ENCODE results near the gene VAMP7.
"Not testable (repeated sequence)": the region's sequence is repeated elsewhere in the genome, so short reads cannot be mapped to it uniquely, and the experiment has no call there.

VAMP7 gene

DNA sequence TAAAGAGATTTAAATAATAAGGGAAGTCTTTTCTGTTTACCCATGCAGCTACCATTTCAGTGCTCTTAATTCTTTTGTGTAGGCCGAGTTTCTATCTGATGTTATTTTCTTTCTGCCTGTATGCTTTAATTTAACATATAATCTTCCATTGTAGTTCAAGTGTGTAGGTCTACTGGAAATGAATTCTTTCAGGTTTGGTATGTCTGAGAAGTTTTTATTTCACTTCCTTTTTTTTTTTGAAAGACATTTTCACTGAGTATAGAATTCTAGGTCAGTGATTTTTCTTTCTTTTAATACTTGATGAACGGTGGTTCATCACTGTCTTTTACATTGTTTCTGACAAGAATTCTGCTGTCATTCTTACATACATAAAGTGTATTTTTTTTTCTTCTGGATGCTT, 42.1 kb downstream of the VAMP7 start:
- DNase-seq: no peak

DNA sequence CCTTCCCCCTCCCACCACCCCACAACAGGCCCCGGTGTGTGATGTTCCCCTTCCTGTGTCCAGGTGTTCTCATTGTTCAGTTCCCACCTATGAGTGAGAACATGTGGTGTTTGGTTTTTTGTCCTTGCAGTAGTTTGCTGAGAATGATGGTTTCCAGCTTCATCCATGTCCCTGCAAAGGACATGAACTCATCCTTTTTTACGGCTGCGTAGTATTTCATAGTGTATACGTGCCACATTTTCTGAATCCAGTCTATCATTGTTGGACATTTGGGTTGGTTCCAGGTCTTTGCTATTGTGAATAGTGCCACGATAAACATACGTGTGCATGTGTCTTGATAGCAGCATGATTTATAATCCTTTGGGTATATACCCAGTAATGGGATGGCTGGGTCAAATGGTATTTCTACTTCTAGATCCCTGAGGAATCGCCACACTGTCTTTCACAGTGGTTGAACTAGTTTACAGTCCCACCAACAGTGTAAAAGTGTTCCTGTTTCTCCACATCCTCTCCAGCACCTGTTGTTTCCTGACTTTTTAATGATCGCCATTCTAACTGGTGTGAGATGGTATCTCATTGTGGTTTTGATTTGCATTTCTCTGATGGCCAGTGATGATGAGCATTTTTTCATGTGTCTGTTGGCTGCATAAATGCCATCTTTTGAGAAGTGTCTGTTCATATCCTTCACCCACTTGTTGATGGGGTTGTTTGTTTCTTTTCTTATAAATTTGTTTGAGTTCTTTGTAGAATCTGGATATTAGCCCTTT, 49.9 kb downstream of the VAMP7 start:
- not testable (repeated sequence) for DNase-seq

DNA sequence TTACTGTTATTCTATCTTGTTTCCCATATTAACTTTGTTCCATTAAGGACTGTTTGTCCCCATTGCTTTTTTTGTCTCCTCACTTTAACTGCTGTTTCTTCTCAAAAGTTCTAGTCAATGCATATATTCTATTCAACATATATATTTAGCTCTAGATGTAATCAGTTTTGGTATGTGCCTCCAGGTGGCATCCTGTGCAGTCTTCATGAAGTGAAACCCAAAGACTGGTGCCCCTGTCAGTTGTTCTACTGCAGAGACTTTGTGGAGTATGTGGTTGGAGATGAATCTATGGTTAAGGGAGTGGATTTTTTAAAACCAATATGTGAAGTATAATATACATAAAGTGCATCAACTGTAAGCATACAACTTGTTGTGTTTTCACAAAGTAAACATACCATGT, 57.0 kb downstream of the VAMP7 start:
- DNase-seq: no peak

DNA sequence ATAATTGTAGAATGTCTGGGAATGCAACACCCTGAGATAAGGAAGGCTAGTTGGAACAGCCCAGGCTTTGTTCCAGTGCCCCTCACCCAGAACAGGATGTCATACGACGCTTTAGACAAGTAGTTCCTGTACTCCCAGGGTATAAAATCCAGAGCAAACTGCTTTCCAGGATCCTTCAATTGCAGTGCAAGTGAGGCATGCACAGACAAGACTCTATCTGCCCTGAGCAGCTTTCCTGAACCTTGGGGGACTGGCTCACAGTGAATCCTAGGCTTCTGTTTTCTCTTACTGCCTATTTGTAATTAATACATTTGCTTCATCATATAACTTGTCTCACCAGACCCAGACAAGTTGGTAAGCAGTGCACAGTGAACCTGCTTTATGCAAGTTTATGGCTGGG, 68.0 kb downstream of the VAMP7 start:
- DNase-seq: no peak

DNA sequence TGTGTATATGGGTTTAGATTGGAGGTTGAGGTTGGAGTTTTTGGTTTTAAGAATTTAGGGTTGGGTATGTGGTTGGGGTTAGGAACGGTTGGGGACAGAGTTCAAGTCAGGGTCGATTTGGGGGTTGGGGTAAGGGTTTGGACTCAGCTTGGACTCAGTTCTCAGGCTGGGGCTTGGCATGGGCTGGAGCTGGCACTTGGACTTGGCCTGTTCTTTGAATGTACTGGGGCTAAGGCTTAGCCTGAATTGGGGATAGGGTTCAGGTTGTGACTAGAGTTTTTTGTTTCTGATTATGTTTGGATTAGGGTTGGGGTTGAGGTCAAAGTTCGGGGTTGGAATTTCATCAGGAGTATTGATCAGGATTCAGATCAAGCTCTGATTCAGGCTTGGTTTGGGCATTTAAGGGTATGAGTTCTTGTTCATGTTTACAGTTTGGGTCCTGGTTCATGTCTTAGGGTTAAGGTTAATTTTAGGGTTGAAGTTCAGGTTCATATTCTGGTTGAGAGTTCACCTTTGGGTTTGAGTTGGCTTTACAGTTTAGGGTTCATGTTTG, 70.2 kb downstream of the VAMP7 start:
- DNase-seq: no peak

DNA sequence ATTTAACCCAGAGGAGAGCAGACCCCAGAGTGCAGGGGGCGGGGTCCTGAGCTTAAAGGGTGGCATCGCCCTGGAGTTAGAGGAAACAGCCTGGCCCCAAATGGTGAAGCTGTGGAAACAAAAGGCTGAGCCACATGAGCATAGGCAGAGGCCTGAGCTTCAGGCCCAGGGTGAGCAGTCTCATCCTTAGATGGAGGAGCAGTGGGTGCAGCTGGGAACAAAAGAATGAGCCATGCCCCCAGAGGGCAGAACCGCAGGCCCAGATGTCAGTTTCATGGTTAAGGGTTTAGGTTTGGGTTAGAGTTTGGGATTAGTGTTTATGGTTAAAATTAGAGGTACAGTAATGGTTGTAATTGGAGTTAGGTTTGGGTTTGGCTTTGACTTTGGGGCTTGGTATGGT, 71.9 kb downstream of the VAMP7 start:
- DNase-seq: no peak

DNA sequence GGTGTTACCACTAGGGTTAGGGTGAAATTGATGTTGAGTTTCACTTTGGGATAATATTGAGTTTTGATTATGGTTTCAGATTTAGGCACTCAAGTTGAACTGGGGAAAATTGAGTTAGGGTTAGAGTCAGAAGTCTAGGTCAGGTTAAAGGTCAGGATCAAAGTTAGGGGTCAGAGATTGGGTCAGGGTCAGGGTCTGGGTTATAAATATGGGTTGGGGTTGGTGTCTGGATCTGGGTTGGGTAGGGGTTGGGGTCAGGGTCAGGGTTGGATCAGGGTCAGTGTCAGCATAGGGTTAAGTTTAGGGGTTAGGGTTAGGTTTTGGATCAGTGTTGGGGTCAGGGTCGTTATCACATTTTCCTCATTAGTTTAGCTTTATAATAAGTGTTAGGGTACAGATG, 73.6 kb downstream of the VAMP7 start:
- DNase-seq: no peak

DNA sequence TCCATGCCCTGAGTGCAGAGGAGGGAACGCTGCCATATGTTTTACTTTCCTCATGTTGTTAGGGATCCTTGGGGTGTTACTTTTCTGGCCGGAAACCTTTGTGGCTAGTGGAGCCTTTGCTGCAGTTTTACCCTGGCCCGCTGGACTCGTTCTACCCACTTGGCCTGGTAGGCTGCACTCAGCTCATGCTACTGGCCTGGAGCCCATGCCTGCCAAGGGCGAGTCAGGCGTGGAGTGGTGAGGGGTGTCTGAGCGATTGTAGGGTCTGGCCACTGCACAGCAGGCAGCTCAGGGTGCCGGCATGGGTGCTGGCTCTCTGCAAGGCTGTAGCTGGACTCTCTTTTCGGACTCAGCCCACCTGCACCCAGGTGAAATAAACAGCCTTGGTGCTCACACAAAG, 75.0 kb downstream of the VAMP7 start:
- no peak for DNase-seq

DNA sequence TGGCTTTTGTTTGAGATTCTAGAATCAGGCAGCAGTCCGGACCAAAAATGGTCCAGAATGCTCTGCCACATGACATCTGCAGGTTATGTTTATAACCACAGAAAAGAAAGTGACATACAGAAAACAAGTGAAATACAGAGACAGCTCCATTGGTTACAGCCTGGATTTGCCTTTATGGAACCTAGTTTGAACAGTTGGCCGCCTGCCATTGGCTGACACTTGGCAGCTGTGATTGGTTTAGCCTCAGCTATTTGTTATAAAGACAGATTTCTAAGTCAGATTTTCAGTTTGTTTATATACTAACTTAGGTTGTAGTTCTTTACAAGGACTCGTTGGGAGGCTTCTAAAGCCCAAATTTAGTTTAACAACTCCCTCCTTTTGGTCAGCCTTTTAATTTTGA, 75.5 kb downstream of the VAMP7 start:
- no peak for DNase-seq

DNA sequence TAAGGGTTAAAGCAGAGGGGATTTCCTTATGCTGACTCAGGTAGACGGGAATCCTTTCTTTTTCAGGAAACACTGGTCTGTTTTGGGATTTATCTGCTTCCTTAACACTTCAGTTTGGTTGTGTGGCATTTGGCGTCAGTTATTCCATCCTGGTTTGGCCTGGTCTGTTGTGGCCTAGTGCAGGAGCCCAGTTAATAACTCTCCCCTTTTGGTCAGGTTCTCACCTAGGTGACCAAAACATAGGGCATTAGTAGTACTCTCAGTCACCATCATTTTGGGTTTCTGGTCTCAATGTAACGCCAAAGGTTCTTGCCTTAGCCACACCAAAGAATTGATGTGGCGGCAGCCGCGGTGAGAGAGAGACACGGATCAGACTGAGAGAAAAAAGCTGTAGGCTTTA, 76.7 kb downstream of the VAMP7 start:
- no peak for DNase-seq

DNA sequence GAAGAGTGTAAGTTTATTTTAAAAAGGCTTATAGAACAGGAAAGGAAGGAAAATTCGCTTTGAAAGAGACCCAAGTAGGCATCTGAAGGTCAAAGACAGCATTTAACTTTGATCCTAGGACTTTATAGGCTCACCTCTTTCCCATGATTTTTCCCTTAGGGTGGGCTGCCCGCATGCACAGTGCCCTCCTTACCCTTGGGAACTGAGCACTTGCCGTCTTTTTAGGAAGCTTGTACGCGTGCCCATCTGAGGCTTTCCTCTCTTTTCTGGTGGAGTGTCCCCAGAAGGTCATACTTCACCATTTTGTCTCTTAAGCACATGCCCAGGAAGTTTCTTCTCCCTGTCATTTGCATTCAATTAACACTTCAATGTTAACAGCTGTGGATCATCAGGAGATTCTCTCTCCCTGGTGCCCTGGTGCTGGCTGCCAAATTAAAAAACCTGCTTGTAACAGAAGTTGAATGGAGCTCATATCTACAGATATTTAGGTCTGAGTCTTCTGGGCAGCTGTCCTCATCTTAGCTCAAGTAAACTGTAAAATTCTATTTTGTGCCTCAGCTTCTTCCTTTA, 78.0 kb downstream of the VAMP7 start:
- DNase-seq: no peak

DNA sequence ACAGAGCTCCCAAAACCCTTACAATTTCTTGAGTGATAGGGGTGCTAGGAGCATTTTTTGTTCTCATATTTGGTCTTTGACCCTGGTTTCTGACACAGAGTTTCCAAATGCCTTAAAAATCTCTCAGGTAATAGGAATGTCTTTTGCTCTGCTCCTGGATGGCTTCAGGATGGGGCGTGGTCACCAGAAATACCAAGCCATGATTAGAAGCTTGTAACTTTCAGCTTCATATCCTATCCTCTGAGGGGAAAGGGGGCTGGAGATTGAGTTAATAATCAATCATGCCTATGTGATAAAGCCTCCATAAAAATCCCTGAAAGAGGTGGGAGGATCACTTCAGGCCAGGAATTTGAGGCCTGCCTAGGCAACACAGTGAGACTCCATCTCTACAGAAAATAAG, 81.8 kb downstream of the VAMP7 start:
- no peak for DNase-seq

DNA sequence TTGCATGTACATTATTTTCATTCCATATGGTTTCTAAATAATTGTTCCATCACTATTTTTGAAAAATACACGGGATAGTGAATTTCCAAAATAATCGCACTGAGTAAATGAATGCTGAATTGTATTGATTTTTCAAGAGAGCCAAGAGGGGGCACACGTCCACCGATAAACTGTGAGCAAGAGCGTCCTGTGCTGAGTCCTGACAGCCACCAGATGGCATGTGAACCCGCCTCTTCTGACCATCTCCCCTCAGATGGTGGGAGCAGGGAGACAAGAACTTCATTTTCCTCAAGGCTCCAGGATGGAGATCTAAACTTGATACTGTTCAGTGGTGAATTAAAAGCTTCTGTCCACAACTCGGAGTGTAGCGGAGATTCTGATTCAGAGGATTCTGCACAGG, 85.7 kb downstream of the VAMP7 start:
- DNase-seq: peak; percentile 9

DNA sequence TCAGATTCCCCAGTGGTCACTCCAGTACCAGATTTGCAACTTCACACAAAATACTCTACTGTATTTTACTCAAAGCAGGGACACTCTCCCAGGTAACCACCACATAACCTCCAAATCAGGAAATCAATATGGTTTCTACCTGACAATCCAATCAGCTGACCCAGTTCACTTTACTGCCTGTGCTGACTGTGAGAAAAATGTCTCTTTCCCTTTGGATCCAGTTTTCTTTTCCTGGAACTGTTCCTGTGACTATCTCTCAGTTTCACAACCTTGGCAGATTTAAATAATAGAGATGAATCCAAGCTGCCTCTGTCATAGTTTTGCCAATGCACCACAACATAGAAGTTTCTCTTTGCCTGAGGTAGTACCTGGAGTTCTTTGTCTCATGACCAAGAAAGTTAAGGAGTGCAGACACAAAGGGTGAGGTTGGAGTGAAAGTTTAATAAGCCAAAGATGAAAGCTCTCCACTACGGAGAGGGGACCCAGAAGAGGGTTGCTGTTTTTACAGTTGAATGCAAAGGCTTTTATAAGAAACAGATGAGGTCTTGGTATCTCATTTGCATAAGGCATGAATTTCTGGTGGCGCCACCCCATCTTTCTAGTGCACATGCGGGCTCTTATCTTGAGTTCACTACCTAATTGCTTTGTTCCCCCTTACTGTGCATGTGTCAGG, 86.6 kb downstream of the VAMP7 start:
- DNase-seq: no peak

DNA sequence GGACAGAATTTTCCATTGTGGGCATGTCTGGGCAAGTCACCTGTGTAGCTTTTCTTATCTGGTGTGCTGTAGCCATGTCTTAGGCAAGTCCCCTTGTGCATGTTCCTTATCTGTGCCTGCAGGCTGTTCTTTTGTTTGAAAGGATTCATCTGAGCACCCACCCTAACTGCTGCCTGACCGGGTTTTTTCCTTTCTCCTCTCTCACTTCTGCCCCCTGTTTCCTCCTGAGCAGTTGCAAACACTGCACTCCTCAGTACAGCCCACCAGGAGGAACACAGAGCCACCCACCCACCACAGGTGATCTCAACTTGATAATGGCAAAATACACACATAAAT, 87.1 kb downstream of the VAMP7 start:
- DNase-seq: no peak

DNA sequence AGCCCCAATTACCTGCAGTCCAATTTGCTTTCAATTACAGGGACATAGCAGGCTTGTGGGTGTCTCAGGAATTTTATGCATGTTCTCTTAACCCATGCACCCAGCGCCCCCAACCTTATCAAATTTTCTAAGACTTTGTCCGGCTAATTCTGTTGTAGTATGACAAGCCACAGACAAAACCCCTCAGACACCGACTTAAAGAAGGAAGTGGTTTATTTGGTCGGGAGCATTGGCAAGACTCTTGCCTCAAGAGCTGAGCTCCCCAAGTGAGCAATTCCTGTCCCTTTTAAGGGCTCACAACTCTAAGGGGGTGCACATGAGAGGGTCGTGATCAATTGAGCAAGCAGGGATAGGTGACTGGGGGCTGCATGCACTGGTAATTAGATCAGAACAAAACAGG, 87.6 kb downstream of the VAMP7 start:
- DNase-seq: no peak

DNA sequence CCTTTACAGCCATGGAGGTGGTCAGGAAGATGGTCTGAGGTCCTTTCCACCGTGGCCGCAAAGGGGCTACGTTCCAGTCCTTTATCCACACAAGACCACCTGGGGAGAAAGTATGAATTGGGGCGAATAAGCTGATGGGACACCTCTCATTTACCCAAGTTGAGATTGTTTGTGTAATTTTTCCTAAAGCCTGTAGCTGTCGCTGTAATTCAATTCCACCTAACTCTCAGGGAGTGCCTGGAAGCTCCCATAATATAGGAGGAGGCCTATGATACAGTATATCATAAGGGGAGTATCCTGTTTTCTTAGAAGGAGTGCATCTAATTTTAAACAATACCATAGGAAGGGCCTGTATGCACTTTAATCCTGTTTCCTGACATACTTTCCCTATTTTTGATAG, 90.5 kb downstream of the VAMP7 start:
- DNase-seq: not testable (repeated sequence)

DNA sequence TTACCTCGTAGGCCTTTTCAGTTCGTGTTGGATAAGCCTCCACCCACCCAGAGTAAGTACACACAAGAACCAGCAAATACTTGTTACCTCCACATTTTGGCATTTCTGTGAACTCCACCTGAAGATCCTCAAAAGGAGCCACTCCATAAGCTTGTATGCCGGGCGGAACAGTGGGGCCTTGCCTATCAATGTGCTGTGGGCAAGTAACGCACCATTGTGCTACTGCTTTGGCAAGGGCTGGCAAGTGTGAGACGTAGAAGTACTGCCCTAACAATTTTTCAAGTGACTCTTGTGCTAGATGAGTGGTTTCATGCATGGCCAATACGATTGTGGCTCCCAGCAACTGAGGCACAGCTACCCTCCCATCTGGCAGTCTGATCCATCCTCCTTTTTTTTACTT, 91.1 kb downstream of the VAMP7 start:
- not testable (repeated sequence) for DNase-seq

DNA sequence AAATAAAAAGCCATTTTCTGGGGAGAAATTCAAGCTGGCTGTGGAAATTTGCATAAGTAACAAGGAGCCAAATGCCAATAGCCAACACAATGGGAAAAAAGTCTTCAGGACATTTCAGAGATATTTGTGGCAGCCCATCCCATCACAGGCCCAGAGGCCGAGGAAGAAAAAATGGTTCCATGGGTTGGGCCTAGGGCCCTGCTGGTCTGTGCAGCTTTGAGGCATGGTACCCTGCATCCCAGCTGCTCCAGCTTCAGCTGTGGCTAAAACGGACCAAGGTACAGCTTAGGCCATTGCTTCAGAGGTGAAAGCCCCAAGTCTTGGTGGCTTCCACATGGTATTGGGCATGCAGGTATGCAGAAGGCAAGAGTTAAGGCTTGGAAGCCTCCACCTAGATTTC, 102.2 kb downstream of the VAMP7 start:
- no peak for DNase-seq

DNA sequence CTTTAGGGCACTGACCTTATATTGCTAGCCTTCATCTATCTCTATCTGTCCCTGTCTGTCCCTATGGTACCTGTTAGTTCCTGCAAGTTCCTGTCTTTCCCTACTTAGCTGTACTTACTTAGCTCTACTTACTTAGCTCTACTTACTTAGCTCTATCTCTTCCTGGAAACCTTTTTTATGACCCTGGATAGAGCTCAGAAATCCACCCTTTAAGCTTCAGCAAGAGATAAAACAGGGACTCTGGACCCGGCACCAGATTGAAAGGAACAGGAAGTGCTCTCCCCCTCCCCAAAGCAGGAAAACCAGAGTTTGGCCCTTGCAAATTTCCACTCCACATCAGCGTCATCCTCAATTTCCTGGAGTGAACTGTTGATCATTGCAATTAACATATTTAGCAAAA, 104.1 kb downstream of the VAMP7 start:
- no peak for DNase-seq

DNA sequence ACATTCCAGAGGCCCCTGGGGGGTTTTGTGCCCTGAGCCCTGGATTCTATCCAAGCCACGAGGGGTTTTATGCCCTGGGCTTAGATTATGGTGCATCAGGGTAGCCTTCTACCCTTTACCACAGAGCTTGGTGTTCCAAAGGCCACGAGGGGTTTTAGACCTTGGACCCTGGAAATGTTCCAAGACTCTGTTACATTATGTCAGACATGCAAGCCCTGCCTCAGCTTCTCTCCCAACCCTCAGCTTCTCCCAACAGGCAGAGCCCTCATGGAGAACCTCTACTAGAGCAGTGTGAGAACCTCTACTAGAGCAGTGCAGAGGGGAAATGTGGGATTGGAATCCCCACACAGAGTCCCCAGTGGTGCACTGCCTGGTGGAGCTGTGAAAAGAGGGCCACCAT, 105.8 kb downstream of the VAMP7 start:
- not testable (repeated sequence) for DNase-seq

DNA sequence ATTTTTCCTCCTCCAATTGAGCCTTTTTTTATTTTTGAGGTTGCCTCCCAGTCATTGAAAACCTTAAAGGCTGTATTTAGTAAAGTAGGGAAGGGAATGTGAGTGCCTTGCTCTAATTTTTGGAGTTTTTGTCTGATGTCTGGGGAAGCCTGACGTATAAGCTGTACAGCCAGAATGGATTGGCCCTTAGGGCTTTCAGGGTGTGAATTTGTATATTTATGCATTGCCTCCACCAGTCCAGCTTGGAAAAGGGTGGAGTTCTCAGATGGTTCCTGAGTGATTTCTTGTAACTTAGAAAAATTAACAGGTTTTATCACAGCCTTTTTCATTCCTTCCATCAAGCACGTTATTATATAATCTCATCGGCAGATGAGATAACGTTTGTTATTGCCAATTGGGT, 107.7 kb downstream of the VAMP7 start:
- DNase-seq: no peak
